Pons (tissue), 1 donor: ENCODE data around the gene JTB.
A peak's percentile ranks its signal among the peaks of the same experiment; 100 is the strongest.

Experiments used
- DNase-seq: peaks from one replicate; pipeline ENCODE4 v3.0.0-alpha.2; 2016; ENCODE audit warnings: low spot score

The JTB gene

DNA sequence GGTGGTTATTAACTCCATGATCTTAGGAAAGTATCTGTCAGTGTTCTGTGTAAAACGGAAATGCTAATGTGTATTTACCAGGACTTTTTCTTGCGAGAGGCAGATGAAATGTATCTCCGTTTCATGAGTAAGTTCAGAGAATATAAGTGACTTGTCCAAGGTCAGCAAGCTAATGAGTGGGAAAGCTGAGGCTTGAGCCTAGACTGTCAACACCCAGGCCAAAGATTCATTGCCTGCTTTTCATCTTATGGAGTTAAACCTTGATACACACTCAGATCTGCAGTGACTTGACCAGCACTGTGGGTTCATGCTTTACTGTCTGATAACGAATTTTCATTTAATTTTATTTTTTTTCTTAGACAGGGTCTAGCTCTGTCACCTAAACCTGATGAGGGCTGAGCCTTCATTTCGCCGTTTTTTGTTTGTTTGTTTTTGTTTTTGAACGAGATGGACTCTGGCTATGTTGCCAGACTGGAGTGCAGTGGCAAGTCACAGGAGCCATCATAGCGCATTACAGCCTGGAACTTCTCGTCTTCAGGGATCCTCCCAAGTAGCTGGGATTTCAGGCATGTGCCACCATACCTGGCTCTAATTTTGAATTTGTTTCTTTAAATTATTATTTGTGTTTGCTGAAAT is 918 bp upstream of the JTB start:
- no peak for DNase-seq

DNA sequence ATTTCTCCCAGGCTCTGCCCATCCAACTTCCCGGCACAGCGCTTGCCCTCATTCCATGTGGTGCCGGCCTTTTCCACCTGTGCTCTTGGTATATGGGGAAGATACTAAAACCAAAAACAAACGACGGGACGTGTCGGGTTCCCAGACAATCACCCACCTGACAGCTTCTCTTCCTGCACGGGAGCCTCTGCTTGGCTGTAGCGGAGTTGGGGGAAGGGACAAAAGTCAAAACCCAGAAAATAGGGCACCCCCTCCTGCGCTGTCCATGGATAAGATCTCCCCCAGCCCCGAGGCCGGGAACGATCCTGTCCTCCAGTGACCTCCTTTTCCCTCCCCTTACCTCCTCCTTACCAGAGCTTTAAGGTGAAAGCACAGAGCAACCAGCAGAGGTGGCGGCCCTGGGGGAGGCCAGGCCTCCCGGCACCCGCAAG is 640 bp downstream of the JTB start:
- DNase-seq: no peak

DNA sequence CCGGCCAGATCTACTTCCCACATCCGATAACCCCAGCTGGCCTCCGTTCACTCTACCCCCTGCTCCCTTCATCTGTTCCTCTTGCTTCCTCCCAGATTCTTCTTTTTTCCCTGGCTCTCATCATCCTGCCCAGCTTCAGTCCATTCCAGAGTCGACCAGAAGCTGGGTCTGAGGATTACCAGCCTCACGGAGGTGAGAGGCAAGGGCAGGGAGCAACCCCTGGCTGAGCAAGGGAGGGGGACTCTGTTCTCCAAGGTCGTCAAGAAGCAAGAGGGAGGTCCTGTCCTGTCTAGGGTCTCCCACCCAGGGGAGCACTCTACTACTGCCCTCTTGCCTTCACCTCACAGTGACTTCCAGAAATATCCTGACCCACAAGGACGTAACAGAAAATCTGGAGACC is 3.9 kb downstream of the JTB start:
- DNase-seq: no peak

GRCh38 chr1:153973071-153973470 is 4.4 kb downstream of the JTB start:
- no peak for DNase-seq

DNA sequence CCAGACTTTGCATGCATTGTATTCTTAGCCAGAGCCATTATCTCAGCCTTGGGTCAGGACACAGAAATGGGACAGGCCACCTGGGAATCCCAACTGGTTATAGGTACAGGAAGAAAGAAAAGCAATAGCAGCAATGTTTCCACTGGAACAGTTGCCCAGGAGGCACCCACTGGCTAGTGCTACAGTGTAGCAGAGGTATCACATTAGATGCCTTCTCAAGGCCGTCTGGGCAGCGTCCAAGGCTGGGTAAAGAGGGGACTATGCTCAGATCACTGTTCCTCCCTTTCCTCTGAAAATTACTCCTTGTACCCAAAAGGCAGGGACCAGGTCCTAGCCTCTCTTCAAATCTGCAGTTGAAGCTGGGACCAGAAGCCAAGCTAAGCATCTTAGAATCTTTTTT is 7.1 kb downstream of the JTB start:
- no peak for DNase-seq

GRCh38 chr1:153968972-153969371 is 8.5 kb downstream of the JTB start:
- no peak for DNase-seq

DNA sequence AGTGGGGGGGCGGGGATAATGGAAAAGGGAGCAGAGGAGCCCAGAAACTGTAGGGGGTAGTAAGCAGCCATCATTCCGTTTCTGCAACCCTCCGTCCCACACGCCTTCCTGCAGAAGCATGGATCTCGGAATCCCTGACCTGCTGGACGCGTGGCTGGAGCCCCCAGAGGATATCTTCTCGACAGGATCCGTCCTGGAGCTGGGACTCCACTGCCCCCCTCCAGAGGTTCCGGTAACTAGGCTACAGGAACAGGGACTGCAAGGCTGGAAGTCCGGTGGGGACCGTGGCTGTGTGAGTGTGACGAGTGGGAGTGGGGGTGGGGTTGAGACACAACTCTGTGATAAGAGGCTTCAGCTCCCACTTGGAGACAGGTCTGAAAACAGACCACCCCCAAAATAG is 9.1 kb downstream of the JTB start:
- DNase-seq: no peak

DNA sequence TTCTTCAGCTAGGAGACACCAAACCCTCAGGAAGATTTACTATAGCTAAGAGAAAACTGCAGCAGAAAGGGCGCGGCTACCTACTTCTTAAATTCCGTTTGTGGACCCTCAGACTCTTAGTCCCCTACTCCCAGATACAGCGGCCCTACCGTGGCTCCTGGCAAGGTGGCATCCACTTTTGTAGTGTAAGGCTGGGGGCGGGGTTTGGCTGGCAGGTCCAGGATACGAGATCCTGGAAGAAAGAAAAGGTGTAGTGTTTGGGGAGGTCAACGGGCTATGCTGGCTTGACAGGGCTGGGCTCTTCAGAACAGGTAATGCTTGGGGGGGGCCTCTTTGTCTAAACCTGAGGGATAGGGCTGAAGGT is 9.5 kb downstream of the JTB start:
- no peak for DNase-seq

DNA sequence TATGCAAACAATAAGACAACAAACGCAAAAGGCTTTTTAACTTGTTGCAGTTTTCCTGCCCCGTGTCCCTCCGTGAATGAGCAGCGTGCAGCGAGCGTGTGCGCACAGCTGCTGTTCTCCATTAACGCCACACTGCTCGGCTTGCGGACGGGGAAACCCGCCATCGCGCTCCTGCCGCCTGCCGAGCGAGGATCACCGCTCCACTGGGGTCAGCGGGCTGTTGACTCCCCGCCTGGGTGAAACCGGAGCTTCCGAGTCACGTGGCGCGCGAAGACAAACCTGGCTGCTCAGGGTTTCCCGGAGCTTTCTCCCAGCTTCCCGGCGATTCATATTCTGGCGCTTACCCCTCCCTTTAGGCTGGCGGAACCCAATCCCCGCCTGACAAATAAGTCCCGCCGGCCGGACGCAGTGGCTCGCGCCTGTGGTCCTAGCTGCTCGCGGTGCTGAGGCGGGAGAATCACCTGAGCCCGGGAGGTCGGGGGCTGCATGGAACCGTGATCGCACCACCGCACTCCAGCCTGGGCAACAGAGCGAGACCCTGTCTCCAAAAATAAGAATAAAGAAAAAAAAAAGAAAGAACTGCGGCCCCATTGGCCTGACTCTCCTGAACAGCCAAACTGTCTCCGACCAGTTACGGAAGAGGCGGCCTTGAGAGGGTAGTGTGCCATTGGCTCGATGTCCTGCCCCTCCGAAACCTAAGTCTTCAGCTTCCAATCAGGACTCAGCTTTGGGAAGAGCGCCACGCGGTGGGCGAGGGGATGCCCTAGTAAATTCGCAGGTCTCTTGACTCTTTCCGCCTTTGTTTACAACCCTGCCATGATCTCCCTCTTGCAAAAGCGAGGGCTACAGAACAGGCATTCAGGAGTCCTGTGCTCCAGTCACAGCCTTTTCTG is 10.1 kb downstream of the JTB start, which contains the start of gene CREB3L4:
Gene CREB3L4, plus strand, starts transcription at position 796 of the 893 bp plus-strand sequence. CDS start 624 bp downstream, outside the sequence.
- peak; percentile 99 for DNase-seq

DNA sequence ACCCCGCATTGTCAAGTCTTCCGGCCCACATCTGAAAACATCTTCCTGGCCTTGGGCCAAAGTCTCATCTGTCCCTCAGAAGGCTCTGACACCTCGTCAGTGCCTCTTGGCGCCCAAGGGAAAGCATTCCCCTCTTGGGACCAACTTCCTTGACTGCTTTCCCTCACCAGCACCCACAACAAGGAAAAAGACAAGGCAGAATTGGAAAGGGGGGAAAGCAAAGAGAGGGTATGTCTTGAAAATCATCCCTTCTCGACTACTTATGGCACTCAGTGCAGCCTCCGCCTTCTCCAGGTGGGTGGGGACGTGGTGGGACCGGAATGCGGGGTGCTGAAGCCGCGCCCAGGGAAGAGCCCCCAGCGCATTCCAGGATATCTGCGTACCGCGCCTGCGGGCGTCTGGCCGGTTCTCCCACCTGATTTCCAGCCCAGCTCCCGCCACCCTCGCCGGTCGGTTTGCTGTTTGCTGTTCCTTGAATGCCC is 13.6 kb downstream of the JTB start:
- no peak for DNase-seq

- DNase-seq: peak; percentile 98
Observed at GRCh38 chr1:153963030-153963849, 14.2 kb downstream of the JTB start, which contains the start of gene SLC39A1. TSS of gene SLC39A1 (minus strand) at chr1:153963537. CDS start at chr1:153962715, 822 bp downstream.

DNA sequence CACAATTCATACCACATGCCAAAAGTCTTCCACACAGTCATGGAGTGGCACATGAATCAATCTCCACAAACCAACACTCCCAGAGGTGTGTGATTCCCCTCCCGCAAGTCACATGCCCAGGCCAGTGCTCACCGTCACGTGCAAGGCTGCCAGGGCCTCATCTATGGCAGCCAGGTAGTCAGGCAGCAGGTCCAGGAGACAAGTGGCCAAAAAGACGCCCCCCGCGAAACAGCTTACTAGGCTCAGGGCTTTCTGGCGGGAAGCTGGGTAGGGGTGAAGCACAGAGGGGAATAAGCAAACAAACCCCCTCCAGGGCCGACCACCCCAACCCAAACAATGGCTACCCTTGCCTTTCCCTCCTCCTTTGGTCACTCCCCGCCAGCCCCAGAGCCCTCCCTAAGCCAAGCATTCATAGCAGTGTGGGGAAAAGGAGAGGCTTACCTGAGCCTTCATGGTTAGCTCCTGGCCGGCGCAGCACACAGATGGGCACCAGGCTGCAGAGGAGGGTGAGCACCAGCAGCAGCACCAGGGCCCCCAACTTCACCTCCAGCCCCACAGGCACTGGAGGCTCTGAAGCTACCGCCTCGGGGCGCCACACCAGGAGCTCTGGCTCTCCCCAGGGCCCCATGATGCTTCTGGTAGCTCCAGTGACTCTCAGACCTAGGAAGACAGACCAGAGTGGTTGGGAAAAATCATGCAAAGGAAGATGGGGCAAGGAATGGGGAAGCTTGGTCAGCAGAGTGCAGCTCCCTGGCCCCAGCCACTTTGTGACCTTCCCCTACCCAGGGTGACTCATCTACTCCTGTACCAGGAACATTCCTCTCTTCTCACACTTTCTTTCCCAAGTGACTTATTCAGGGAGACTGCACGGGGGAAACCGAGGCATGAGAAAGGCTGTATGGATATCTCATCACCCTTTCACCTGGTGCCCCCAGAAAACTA is 15.1 kb downstream of the JTB start:
- DNase-seq: peak; percentile 37

- DNase-seq: no peak
Observed at GRCh38 chr1:153961421-153961820, 16.1 kb downstream of the JTB start.

GRCh38 chr1:153960206-153960605 is 17.3 kb downstream of the JTB start:
- DNase-seq: no peak

- DNase-seq: peak; percentile 39
Observed at GRCh38 chr1:153959454-153959853, 18.0 kb downstream of the JTB start.

DNA sequence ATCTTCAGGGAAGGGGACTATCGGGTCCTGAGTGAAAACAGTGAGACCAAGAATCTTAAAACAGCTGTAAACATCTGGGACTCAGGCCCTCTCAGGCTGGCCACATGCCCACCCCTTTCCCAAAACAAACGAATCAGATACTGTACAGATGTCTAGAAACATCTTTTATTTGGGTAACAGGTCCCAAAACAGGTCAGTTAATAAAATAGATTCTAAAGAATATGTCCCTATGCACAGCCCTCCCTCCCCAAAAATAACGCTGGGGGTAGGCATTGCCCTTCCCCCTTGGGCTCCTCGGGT is 18.6 kb downstream of the JTB start:
- DNase-seq: no peak

- peak; percentile 99 for DNase-seq
Observed at GRCh38 chr1:153958111-153958960, 19.1 kb downstream of the JTB start, which contains the start of gene CRTC2. TSS of gene CRTC2 (minus strand) at chr1:153958612. CDS start at chr1:153958497, 115 bp downstream.

DNA sequence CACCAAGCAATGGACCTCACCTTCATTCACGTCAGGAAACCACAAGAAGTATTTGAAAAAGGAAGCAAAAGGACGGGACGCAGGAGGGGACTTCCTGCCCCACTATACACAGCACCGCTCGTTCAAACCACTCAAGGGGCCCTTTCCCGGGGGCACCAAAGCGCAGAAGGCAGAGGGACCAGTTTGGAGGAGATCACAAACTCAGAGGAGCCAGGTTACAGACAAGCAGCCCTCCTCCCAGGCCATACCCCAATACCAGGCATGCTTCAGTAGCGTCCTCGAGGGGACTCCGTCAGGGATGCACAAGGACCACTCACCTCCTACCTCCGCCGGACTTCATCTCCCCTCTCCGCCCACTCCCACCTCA is 19.7 kb downstream of the JTB start:
- no peak for DNase-seq

DNA sequence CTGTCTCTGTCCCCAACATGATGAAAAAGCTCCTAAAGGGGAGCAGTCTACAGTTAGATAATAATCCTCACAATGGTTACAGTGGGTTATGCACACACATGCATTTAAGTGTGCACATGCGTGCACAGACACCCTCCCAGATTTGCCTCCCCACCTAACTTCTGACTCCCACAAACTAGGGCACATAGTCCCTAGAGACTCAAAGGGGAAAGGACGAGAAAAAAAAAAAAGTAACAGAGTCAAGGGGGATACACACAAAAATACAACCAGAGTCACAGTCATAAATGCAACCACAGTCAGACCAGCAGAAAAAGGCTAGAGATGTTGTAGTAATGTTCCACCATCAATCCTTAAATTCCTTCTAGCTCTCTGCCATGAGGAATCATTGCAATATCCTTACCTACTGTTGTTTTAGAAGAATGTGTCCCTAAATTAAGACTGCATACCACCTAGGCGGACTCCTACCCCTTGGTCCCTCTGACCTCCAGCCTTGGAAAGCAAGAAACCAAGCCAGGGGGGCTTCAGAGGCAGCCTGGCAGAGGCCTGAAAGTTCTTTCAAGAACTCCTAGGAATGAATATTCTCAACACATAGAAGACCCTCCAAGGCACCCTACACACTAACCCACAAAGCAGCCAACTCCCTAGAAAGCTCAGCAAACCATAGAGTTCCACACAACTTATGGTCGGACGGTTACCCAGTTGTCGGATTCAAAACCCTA is 20.3 kb downstream of the JTB start:
- DNase-seq: no peak

GRCh38 chr1:153954826-153955225 is 22.6 kb downstream of the JTB start:
- no peak for DNase-seq
